ENCODE results near the gene FLYWCH1. TPM values are rescaled to one million over a fixed set of nuclear protein-coding genes. Genes with fewer than 3 reads are reported as not detected.

FLYWCH1 gene
- total RNA-seq, 4 donors from 2014 or later, result 31.3 to 49.8 (median 41.5) TPM

DNA sequence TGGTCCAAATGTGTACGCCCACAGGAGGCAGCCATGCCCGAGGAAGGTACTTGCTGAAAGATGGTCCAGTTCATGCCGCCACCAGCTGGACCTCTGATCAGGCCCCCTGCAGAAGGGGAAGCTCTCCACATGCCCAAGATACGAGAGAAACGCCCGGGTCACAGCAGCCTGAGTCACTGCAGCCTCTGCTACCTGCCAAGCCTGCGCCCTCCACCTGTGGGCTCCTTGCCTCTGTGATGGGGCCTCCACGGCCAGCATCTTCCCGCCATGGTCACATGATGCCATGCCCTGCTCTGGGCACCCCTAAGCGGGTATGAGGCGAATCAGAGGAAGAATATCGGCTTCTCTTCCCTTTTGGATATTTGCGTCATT lies 38.6 kb downstream of the FLYWCH1 start:
- no peaks in the 10 kb centered on the region for H3K27me3 ChIP-seq
- intact Hi-C loops (cut with DNase I), result no loop called here
- TF ChIP-seq POLR2A (IDR thresholded peaks at IDR 0.05), result no peak
- TF ChIP-seq, protein P1, sequence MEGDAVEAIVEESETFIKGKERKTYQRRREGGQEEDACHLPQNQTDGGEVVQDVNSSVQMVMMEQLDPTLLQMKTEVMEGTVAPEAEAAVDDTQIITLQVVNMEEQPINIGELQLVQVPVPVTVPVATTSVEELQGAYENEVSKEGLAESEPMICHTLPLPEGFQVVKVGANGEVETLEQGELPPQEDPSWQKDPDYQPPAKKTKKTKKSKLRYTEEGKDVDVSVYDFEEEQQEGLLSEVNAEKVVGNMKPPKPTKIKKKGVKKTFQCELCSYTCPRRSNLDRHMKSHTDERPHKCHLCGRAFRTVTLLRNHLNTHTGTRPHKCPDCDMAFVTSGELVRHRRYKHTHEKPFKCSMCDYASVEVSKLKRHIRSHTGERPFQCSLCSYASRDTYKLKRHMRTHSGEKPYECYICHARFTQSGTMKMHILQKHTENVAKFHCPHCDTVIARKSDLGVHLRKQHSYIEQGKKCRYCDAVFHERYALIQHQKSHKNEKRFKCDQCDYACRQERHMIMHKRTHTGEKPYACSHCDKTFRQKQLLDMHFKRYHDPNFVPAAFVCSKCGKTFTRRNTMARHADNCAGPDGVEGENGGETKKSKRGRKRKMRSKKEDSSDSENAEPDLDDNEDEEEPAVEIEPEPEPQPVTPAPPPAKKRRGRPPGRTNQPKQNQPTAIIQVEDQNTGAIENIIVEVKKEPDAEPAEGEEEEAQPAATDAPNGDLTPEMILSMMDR (IDR thresholded peaks at IDR 0.05), result no peak
- no peak for DNase-seq
- H3K27ac ChIP-seq, result no peak overlapping the region
- H3K4me1 ChIP-seq, result no peaks in the 10 kb centered on the region
- peaks cover 0 to 4% of the 10 kb centered on the region in 2 donors for H3K36me3 ChIP-seq
- H3K4me3 ChIP-seq (replicated peaks in 1 of 3), result no peak overlapping the region
- 95 to 96% methylated on average over 9 to 11 of the region's 13 CpGs for WGBS, 2 donors
- no peaks in the 10 kb centered on the region for H3K9me3 ChIP-seq

DNA sequence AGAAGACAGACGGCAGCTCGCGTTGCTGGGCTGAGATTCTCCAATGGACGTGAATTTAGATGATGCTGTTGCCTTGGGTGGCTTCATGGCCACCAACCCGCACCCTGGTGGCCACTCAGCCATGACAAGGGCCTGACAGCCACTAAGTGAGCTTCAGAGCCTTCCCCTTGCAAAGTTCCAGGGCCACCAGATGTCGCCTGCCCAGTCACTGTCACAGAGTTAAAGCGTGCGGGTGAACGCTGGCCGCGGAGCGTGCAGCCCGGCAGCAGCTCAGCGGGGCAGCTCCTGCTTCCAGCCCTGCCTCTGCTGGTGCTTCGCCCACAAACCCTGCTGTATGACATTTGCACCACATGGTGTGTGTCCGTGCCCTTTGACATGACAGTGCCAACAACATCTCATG lies 39.0 kb downstream of the FLYWCH1 start:
- Histone ChIP-seq H3K27ac (no peak overlapping the region), H3K36me3 (peaks cover 0 to 4% of the 10 kb centered on the region in 2 donors), H3K4me3 (replicated peaks in 1 of 3) (no peak overlapping the region), H3K4me1 (no peaks in the 10 kb centered on the region), H3K9me3 (no peaks in the 10 kb centered on the region), H3K27me3 (no peaks in the 10 kb centered on the region)
- TF ChIP-seq POLR2A (IDR thresholded peaks at IDR 0.05), result no peak
- TF ChIP-seq, protein P1 (IDR thresholded peaks at IDR 0.05), result no peak
- intact Hi-C loops (cut with DNase I), result no loop called here
- 85% methylated on average over 16 of the region's 16 CpGs for WGBS, 2 donors
- DNase-seq, result no peak

GRCh38 chr16:2952679-2953078 lies 40.9 kb downstream of the FLYWCH1 start:
- TF ChIP-seq, protein P1 (IDR thresholded peaks at IDR 0.05), result no peak
- no peak for TF ChIP-seq POLR2A (IDR thresholded peaks at IDR 0.05)
- Histone ChIP-seq H3K4me3 (replicated peaks in 1 of 3) (no peak overlapping the region), H3K4me1 (no peaks in the 10 kb centered on the region), H3K27me3 (no peaks in the 10 kb centered on the region), H3K27ac (no peak overlapping the region), H3K9me3 (no peaks in the 10 kb centered on the region), H3K36me3 (peaks cover 0 to 4% of the 10 kb centered on the region in 2 donors)
- DNase-seq, result no peak
- intact Hi-C loops (cut with DNase I), result no loop called here
- WGBS, 2 donors, result 44 to 52% methylated on average over 10 to 11 of the region's 11 CpGs

GRCh38 chr16:2953706-2954627 lies 42.2 kb downstream of the FLYWCH1 start:
- WGBS, 2 donors, result 52 to 63% methylated on average over 25 to 31 of the region's 31 CpGs
- Histone ChIP-seq H3K9me3 (no peaks in the 10 kb centered on the region), H3K4me1 (no peaks in the 10 kb centered on the region), H3K27ac (no peak overlapping the region), H3K36me3 (peaks cover 0 to 1% of the 10 kb centered on the region in 2 donors), H3K4me3 (replicated peaks in 1 of 3) (no peak overlapping the region), H3K27me3 (no peaks in the 10 kb centered on the region)
- intact Hi-C loops (cut with DNase I), result no loop called here
- TF ChIP-seq, protein P1 (IDR thresholded peaks at IDR 0.05), result no peak
- TF ChIP-seq POLR2A (IDR thresholded peaks at IDR 0.05), result no peak
- no peak for DNase-seq

GRCh38 chr16:2954656-2955381 lies 43.1 kb downstream of the FLYWCH1 start:
- Histone ChIP-seq H3K36me3 (no peaks in the 10 kb centered on the region), H3K4me3 (replicated peaks in 1 of 3) (no peak overlapping the region), H3K27me3 (no peaks in the 10 kb centered on the region), H3K27ac (no peak overlapping the region), H3K4me1 (no peaks in the 10 kb centered on the region), H3K9me3 (no peaks in the 10 kb centered on the region)
- no peak for TF ChIP-seq POLR2A (IDR thresholded peaks at IDR 0.05)
- TF ChIP-seq, protein P1 (IDR thresholded peaks at IDR 0.05), result no peak
- no peak for DNase-seq
- WGBS, 2 donors, result 52 to 66% methylated on average over 11 to 12 of the region's 26 CpGs
- intact Hi-C loops (cut with DNase I), result no loop called here
